Measurements from ENCODE around the gene PITPNB. TPM values are rescaled to one million over a fixed set of nuclear protein-coding genes. Genes with fewer than 3 reads are reported as not detected.

The PITPNB gene
- total and polyA plus RNA-seq, 7 donors, result 20.4 to 135 (median 79.9) TPM

DNA sequence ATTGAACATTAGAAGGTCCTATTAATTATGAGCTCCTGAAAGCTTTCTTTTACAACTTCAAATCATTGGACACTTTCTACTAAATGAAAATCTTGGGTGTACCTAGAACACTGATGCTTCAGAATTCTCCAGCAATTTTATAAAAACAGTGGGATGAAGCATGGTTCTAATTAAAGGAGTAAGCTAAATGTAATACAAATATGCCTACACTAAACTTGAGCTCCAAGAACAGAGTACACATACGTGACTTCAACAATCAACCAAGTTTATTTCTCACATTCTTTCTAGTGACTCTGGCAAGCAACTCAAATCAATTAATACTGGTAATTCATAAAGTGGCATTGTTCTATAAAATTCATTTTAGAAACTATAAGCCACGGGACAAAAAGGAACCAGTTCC is 55.5 kb downstream of the PITPNB start:
- WGBS, 2 donors, result 86 to 89% methylated on average over 2 of the region's 2 CpGs
- Histone ChIP-seq H3K36me3 (no peaks in the 10 kb centered on the region), H3K9me3 (no peaks in the 10 kb centered on the region), H3K27me3 (no peaks in the 10 kb centered on the region), H3K4me1 (peaks cover 0 to 100% (median 80%) of the 10 kb centered on the region in 4 donors), H3K4me3 (no peak overlapping the region), H3K27ac (peak overlapping the region; percentile 35 to 87 (median 83))
- DNase-seq, result no peak
- TF ChIP-seq POLR2A (IDR thresholded peaks at IDR 0.05) (no peak), EP300 (IDR thresholded peaks at IDR 0.05) (no peak), CTCF (IDR thresholded peaks at IDR 0.05) (no peak), POLR2AphosphoS5 (IDR thresholded peaks at IDR 0.05) (no peak)
- intact Hi-C loops (cut with DNase I), result no loop called here

- TF ChIP-seq POLR2AphosphoS5 (IDR thresholded peaks at IDR 0.05), result no peak
- TF ChIP-seq POLR2A (IDR thresholded peaks at IDR 0.05), result no peak
- no peak for TF ChIP-seq EP300 (IDR thresholded peaks at IDR 0.05)
- TF ChIP-seq CTCF (IDR thresholded peaks at IDR 0.05), result no peak
- Histone ChIP-seq H3K9me3 (no peaks in the 10 kb centered on the region), H3K36me3 (peaks cover 0 to 3% (median 0%) of the 10 kb centered on the region in 4 donors), H3K27me3 (no peaks in the 10 kb centered on the region), H3K4me1 (peaks cover 0 to 100% (median 78%) of the 10 kb centered on the region in 4 donors), H3K4me3 (no peak overlapping the region), H3K27ac (peak overlapping the region; percentile 35 to 87 (median 83))
- 95% methylated on average over 1 of the region's 1 CpG for WGBS, 2 donors
- intact Hi-C loops (cut with DNase I), result no loop called here
- DNase-seq, result no peak
Observed at GRCh38 chr22:27863001-27863400, 56.1 kb downstream of the PITPNB start.

DNA sequence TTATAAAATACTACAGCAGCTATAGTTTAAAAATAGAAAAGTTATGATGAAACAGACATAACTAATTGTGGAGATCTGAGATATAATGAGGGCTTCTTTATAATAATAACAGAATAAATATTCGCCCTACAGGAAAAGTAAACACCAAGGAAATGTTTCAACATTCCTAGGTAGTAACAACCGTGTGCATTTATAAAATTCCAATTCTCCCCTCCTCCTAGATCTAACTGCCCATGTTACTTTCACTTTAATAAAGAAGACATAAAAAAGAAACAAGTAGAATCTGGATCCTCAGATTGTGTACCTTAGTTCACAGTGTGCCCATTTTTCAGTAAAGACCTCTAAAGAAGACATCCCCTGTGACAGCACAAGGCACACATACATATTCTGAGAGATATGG is 59.7 kb downstream of the PITPNB start:
- H3K4me1 ChIP-seq, result peaks cover 0 to 82% (median 61%) of the 10 kb centered on the region in 4 donors
- DNase-seq, result no peak
- H3K4me3 ChIP-seq, result peak overlapping the region in 3 of 4 donors; percentile 11 to 23 (median 20)
- no peaks in the 10 kb centered on the region for H3K27me3 ChIP-seq
- 34 to 61% methylated on average over 2 of the region's 2 CpGs for WGBS, 2 donors
- peak overlapping the region; percentile 75 to 87 (median 76) for H3K27ac ChIP-seq
- H3K9me3 ChIP-seq, result no peaks in the 10 kb centered on the region
- H3K36me3 ChIP-seq, result peaks cover 0 to 40% (median 9%) of the 10 kb centered on the region in 4 donors
- intact Hi-C loops (cut with DNase I), result no loop called here
- no peak for TF ChIP-seq POLR2A (IDR thresholded peaks at IDR 0.05)
- no peak for TF ChIP-seq CTCF (IDR thresholded peaks at IDR 0.05)
- TF ChIP-seq POLR2AphosphoS5 (IDR thresholded peaks at IDR 0.05), result no peak
- no peak for TF ChIP-seq EP300 (IDR thresholded peaks at IDR 0.05)

DNA sequence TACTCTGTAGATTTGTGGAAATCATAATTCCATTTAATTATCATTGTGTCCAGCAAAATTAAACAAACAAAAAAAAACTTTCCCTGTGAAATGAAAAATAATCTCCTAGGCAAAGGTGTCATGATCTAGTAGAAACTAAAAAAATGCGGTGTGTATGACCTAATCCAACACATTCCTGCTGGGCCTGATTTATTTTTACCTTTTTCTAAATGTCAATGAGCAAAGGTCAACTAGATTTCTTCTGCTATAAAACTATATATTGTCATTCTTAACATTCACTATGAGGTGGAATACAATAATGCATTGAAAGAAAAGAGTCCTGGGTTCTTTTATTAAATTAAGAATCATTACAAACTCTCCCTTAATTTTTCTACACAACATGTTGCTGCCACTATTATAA is 60.4 kb downstream of the PITPNB start:
- WGBS, 2 donors, result 23 to 76% methylated on average over 1 of the region's 1 CpG
- intact Hi-C loops (cut with DNase I), result no loop called here
- Histone ChIP-seq H3K4me3 (no peak overlapping the region), H3K27ac (peak overlapping the region; percentile 75 to 87 (median 76)), H3K27me3 (no peaks in the 10 kb centered on the region), H3K36me3 (peaks cover 0 to 41% (median 9%) of the 10 kb centered on the region in 4 donors), H3K4me1 (peaks cover 0 to 82% (median 56%) of the 10 kb centered on the region in 4 donors), H3K9me3 (no peaks in the 10 kb centered on the region)
- DNase-seq, result no peak
- TF ChIP-seq POLR2AphosphoS5 (IDR thresholded peaks at IDR 0.05) (no peak), CTCF (IDR thresholded peaks at IDR 0.05) (no peak), EP300 (IDR thresholded peaks at IDR 0.05) (no peak), POLR2A (IDR thresholded peaks at IDR 0.05) (no peak)

- Histone ChIP-seq H3K27ac (peak overlapping the region; percentile 52 to 87 (median 76)), H3K4me1 (peaks cover 0 to 76% (median 46%) of the 10 kb centered on the region in 4 donors), H3K36me3 (peaks cover under 1 to 50% (median 11%) of the 10 kb centered on the region in 4 donors), H3K9me3 (no peaks in the 10 kb centered on the region), H3K4me3 (no peak overlapping the region), H3K27me3 (no peaks in the 10 kb centered on the region)
- intact Hi-C loops (cut with DNase I), result no loop called here
- 89 to 93% methylated on average over 6 of the region's 6 CpGs for WGBS, 2 donors
- no peak for DNase-seq
- TF ChIP-seq POLR2A (IDR thresholded peaks at IDR 0.05) (no peak), CTCF (IDR thresholded peaks at IDR 0.05) (no peak), EP300 (IDR thresholded peaks at IDR 0.05) (no peak), POLR2AphosphoS5 (IDR thresholded peaks at IDR 0.05) (no peak)
Observed at GRCh38 chr22:27857443-27857842, 61.6 kb downstream of the PITPNB start.

Measured in sigmoid colon (tissue), 7 donors.